Skeletal muscle satellite cell (primary cell): ENCODE results near the gene CAMK1G.

Experiments
- H3K27me3 ChIP-seq: 2 replicates; pipeline ENCODE4 v1.7.0; 2013; ENCODE audit warnings: low read length; ENCODE audit not compliant: control insufficient read depth, insufficient read depth
- H3K36me3 ChIP-seq: 2 replicates; pipeline ENCODE4 v1.7.0; 2013; ENCODE audit warnings: mild to moderate bottlenecking, control low read depth, low read length; ENCODE audit not compliant: insufficient read depth
- H3K4me1 ChIP-seq: 2 replicates; pipeline ENCODE4 v1.7.0; 2013; ENCODE audit warnings: low read length; ENCODE audit not compliant: control insufficient read depth, insufficient read depth
- H3K4me2 ChIP-seq: 2 replicates; pipeline ENCODE4 v1.7.0; 2013; ENCODE audit warnings: mild to moderate bottlenecking, low read length
- H3K4me3 ChIP-seq: 2 replicates; pipeline ENCODE4 v1.7.0; 2013; ENCODE audit warnings: low read length
- H3K9ac ChIP-seq: 2 replicates; pipeline ENCODE4 v1.7.0; 2013; ENCODE audit warnings: mild to moderate bottlenecking, low read depth, low read length, moderate library complexity
- H3K9me3 ChIP-seq: replicated peaks from 2 replicates; pipeline ENCODE4 v1.7.0; 2013; ENCODE audit warnings: mild to moderate bottlenecking, control low read depth, low read length

Gene CAMK1G

GRCh38 chr1:209616366-209617046 lies 33.0 kb downstream of the CAMK1G start:
- Histone ChIP-seq H3K9ac (no peak overlapping the region), H3K4me2 (no peak overlapping the region), H3K4me3 (no peak overlapping the region), H3K36me3 (no peaks in the 10 kb centered on the region), H3K4me1 (peaks cover 13% of the 10 kb centered on the region), H3K27me3 (no peaks in the 10 kb centered on the region), H3K9me3 (no peaks in the 10 kb centered on the region)

GRCh38 chr1:209617047-209617673 lies 33.6 kb downstream of the CAMK1G start:
- H3K9me3 ChIP-seq = no peaks in the 10 kb centered on the region
- H3K4me3 ChIP-seq = no peak overlapping the region
- H3K27me3 ChIP-seq = no peaks in the 10 kb centered on the region
- no peak overlapping the region for H3K9ac ChIP-seq
- no peak overlapping the region for H3K4me2 ChIP-seq
- H3K36me3 ChIP-seq = no peaks in the 10 kb centered on the region
- H3K4me1 ChIP-seq = peaks cover 13% of the 10 kb centered on the region

DNA sequence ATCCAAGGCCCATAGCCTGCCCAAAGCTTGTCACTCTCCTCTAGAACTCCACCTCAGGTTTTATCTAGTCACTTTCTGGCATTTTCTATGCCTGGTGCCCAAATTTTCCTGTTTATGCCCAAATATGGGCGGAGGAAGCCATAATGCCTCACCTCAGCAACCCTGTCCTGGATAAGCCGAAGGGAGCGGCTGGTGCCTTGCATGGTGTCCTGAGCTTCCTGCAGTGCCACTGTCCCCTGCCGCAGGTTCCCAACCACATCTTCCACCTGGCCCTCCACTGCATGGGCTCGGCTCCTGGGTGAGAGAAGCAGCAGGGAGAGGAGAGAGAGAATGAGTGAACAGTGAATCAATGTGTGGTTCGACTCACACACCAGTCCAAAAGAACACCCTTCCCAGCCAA lies 34.2 kb downstream of the CAMK1G start:
- Histone ChIP-seq H3K27me3 (no peaks in the 10 kb centered on the region), H3K4me2 (no peak overlapping the region), H3K4me3 (no peak overlapping the region), H3K4me1 (peaks cover 13% of the 10 kb centered on the region), H3K9ac (no peak overlapping the region), H3K9me3 (no peaks in the 10 kb centered on the region), H3K36me3 (no peaks in the 10 kb centered on the region)

DNA sequence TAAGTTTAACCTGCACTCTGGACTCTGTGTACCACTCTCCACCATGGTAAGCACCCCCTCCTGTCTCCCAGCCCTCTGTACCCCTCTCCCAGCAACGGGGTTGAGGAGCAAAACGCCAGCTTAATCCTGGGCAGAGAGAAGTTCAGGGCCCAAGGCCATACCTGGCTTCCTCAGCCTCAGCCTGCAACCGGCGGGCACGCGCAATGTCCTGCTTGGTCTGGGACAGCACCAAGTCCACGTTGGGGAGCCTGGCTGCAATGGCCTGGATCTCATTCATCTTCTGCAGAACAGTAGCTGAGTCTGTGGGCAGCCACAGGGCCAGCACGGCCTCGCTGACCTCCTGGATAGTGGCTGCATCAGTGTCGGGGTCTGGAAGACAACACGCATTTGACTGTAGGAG lies 34.8 kb downstream of the CAMK1G start:
- Histone ChIP-seq H3K36me3 (no peaks in the 10 kb centered on the region), H3K27me3 (no peaks in the 10 kb centered on the region), H3K9ac (peak overlapping the region; percentile 7)

GRCh38 chr1:209618756-209619420 lies 35.4 kb downstream of the CAMK1G start:
- no peaks in the 10 kb centered on the region for H3K27me3 ChIP-seq
- peaks cover 13% of the 10 kb centered on the region for H3K4me1 ChIP-seq
- no peak overlapping the region for H3K4me3 ChIP-seq
- H3K9me3 ChIP-seq = no peaks in the 10 kb centered on the region
- H3K9ac ChIP-seq = no peak overlapping the region
- H3K36me3 ChIP-seq = no peaks in the 10 kb centered on the region
- H3K4me2 ChIP-seq = peak overlapping the region; percentile 24

More for the DNA sequence above, 34.8 kb downstream of the CAMK1G start:
- Histone ChIP-seq H3K9me3 (no peaks in the 10 kb centered on the region), H3K4me3 (no peak overlapping the region), H3K4me1 (peaks cover 13% of the 10 kb centered on the region), H3K4me2 (peak overlapping the region; percentile 24)

- H3K4me1 ChIP-seq = peaks cover 16% of the 10 kb centered on the region
- no peaks in the 10 kb centered on the region for H3K27me3 ChIP-seq
- no peaks in the 10 kb centered on the region for H3K9me3 ChIP-seq
- no peak overlapping the region for H3K4me3 ChIP-seq
- H3K4me2 ChIP-seq = no peak overlapping the region
- no peaks in the 10 kb centered on the region for H3K36me3 ChIP-seq
- H3K9ac ChIP-seq = no peak overlapping the region
Observed at GRCh38 chr1:209619696-209620486, 36.4 kb downstream of the CAMK1G start.

- Histone ChIP-seq H3K36me3 (no peaks in the 10 kb centered on the region), H3K4me2 (no peak overlapping the region), H3K4me3 (no peak overlapping the region), H3K4me1 (peaks cover 22% of the 10 kb centered on the region), H3K9me3 (no peaks in the 10 kb centered on the region), H3K27me3 (no peaks in the 10 kb centered on the region), H3K9ac (no peak overlapping the region)
Observed at GRCh38 chr1:209620487-209620884, 37.0 kb downstream of the CAMK1G start.

- Histone ChIP-seq H3K4me3 (no peak overlapping the region), H3K9me3 (no peaks in the 10 kb centered on the region), H3K9ac (no peak overlapping the region), H3K4me2 (no peak overlapping the region), H3K27me3 (no peaks in the 10 kb centered on the region), H3K36me3 (no peaks in the 10 kb centered on the region), H3K4me1 (peaks cover 29% of the 10 kb centered on the region)
Observed at GRCh38 chr1:209621286-209621685, 37.8 kb downstream of the CAMK1G start.

DNA sequence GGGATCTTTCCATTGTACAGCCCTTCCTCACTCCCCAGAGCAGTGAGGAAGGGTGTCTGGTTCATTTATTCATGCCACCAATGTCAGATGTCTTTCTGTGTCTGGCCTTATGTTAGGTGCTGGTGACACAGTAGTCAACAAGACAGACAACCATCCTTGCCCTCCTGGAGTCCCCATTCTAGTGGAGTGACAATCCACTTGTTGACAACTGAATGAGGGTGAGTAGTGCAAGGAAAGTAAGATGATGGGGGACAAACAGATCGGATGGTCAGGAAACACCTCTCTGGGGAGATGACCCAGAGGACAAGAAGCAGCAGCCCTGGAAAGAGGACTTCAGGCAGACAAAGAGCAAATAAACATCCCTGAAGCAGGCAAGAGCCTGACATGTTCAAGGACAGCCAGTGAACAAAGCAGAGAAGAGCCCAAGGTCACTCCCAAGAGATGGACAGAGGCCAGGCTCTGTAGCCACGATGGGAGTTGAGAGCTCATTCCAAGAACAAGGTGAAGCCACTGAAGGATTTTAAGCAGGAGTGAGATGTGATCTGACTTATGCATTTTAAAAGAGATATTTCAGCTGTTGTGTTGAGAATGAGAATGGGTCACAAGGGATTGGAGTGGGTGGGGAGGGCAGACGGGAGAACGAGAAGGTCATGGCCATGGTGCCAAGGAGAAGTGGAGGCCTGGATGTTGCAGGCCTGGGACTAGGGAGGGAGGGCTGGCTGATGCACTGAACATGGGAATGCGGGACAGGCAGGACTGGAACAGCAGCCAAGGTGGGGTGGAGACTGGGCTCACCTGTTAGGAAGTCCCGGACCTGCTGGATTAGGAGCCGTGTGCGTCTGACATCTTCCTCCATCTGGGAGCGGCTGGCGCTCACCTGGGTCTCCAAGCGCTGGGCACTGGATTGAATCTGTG lies 38.5 kb downstream of the CAMK1G start:
- Histone ChIP-seq H3K4me2 (no peak overlapping the region), H3K4me3 (no peak overlapping the region), H3K36me3 (no peaks in the 10 kb centered on the region), H3K4me1 (peaks cover 35% of the 10 kb centered on the region), H3K9me3 (no peaks in the 10 kb centered on the region), H3K9ac (no peak overlapping the region), H3K27me3 (no peaks in the 10 kb centered on the region)

DNA sequence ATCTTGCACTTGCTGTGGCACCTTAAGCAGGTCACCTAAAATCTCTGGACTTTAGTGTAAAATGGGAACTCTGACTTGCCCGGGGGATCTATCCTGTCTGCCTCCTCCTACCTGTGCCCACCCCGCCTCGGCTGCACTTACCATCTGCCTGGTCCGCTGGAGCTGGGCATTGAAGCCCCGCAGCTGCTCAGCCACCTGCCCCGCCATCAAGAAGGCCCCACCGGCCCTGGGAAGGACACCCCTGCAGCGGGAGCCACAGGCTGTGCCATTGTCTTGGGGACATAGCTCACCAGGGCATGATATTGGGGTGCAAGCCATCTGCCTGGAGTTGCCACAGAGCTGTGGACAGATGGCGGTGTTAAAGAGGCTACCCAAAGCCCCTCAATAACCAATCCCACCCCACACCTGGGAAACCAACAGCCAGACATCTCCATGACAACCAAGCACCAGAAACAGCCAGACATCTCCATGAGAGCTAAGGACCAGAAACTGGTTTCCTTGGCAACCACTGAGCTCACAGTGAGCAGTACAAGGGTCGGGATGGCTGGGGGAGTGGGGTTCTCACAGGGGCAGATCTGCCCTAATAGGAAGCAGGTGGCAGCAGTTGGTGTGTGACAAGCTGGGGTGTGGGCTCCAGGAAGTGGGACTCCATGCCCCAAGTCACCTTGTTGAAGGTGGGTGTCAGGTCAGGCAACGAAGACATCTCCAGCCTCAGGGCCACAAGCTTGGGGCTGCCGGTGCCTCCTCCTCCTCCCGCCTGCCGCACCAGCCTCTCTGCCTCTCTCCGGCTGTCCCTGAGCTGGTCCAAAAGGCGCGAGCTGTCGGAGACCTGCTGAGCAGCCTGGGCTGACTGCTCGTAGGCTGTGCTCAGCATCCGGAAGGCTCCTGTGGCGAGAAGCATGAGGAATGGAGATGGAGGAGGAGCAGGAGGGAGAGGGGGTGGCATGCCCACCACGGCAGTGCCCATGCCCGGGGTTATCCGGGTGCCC lies 39.6 kb downstream of the CAMK1G start:
- Histone ChIP-seq H3K4me2 (no peak overlapping the region), H3K9me3 (no peaks in the 10 kb centered on the region), H3K4me3 (no peak overlapping the region), H3K9ac (no peak overlapping the region), H3K36me3 (no peaks in the 10 kb centered on the region), H3K4me1 (peaks cover 42% of the 10 kb centered on the region), H3K27me3 (no peaks in the 10 kb centered on the region)
